Central memory CD8-positive, alpha-beta T cell (primary cell): ENCODE measurements around the gene TMEM175.
"Not testable (repeated sequence)": the region's sequence is repeated elsewhere in the genome, so short reads cannot be mapped to it uniquely, and the experiment has no call there.

Source experiments
- ATAC-seq: fragments of 150-1000 bp; cut with Tn5 transposase; replicated peaks from 2 replicates; pipeline ENCODE4 v1.10.0; 2022; ENCODE audit warnings: mild to moderate bottlenecking, moderate FRiP score, moderate number of reproducible peaks; ENCODE audit not compliant: poor library complexity, severe bottlenecking; ENCODE audit errors: extremely low read depth
- DNase-seq, 2 donors: peaks; one replicate each; pipeline ENCODE4 v3.0.0; 2021; ENCODE audit warnings: low spot score in 2 of 2
- H3K27ac Mint-ChIP-seq: one replicate; pipeline ENCODE4 v1.8.0; 2022; ENCODE audit warnings: low read depth, mild to moderate bottlenecking, moderate library complexity, mixed read lengths
- H3K27me3 Mint-ChIP-seq: one replicate; pipeline ENCODE4 v1.8.0; 2022; ENCODE audit warnings: mixed read lengths
- H3K36me3 Mint-ChIP-seq: one replicate; pipeline ENCODE4 v1.8.0; 2022; ENCODE audit warnings: mild to moderate bottlenecking, moderate library complexity, mixed read lengths; ENCODE audit not compliant: insufficient read depth
- H3K4me1 Mint-ChIP-seq: one replicate; pipeline ENCODE4 v1.8.0; 2022; ENCODE audit warnings: mixed read lengths
- H3K4me3 Mint-ChIP-seq: one replicate; pipeline ENCODE4 v1.8.0; 2022; ENCODE audit warnings: mild to moderate bottlenecking, moderate library complexity, mixed read lengths
- H3K9me3 Mint-ChIP-seq: one replicate; pipeline ENCODE4 v1.8.0; 2022; ENCODE audit warnings: mixed read lengths

TMEM175 gene

GRCh38 chr4:911871-912490, 20.3 kb upstream of the TMEM175 start:
- Mint-ChIP-seq H3K27ac (no peak overlapping the region), H3K4me1 (peaks cover 29% of the 10 kb centered on the region), H3K36me3 (peaks cover 39% of the 10 kb centered on the region), H3K27me3 (no peaks in the 10 kb centered on the region), H3K9me3 (no peaks in the 10 kb centered on the region), H3K4me3 (no peak overlapping the region)
- no peak for DNase-seq
- ATAC-seq, result no peak

DNA sequence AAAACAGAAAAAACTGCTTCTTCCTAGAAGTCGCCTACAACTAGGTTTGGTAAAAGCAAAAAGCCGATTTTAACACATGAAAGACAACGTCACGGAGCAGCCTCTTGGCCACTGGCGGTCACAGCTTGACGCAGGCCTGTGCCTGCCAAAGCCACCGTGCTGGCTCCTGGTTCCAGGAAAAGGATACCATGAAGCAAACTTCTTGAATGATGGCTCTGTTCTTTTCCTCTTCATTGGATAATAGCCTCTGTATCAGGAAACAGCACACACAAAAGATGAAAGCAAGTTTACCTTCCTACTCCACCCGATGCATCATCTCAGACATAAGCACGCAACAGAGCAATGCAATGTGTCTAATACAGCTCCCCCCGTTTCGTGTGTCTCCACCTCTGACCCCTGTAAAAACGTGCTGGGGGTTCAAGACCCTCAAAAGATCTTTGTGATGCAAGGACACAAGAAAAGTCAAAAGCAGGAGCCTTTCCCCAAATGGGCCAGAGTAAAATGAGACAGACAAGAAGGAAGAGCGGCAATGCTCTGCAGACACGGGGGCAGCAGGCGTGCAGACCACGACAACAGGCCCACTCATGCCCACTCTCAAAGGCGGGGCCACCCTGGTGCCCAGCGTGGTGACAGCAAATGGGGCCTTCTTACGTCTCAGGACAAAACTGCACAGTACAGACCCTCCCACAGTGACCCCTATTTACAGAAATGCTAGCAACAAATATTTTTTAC, 19.5 kb upstream of the TMEM175 start:
- H3K27ac Mint-ChIP-seq, result no peak overlapping the region
- peaks cover 39% of the 10 kb centered on the region for H3K36me3 Mint-ChIP-seq
- peaks cover 36% of the 10 kb centered on the region for H3K4me1 Mint-ChIP-seq
- H3K9me3 Mint-ChIP-seq, result no peaks in the 10 kb centered on the region
- ATAC-seq, result no peak
- no peak overlapping the region for H3K4me3 Mint-ChIP-seq
- H3K27me3 Mint-ChIP-seq, result no peaks in the 10 kb centered on the region
- no peak for DNase-seq

GRCh38 chr4:913280-913618, 19.0 kb upstream of the TMEM175 start:
- Mint-ChIP-seq H3K4me1 (peaks cover 42% of the 10 kb centered on the region), H3K27ac (no peak overlapping the region), H3K4me3 (no peak overlapping the region), H3K27me3 (no peaks in the 10 kb centered on the region), H3K9me3 (no peaks in the 10 kb centered on the region), H3K36me3 (peaks cover 35% of the 10 kb centered on the region)
- DNase-seq (no peak), ATAC-seq (no peak)

GRCh38 chr4:914531-914930, 17.7 kb upstream of the TMEM175 start:
- peak overlapping the region; percentile 85 for H3K27ac Mint-ChIP-seq
- no peaks in the 10 kb centered on the region for H3K9me3 Mint-ChIP-seq
- peak overlapping the region; percentile 53 for H3K4me3 Mint-ChIP-seq
- ATAC-seq, result no peak
- peaks cover 49% of the 10 kb centered on the region for H3K4me1 Mint-ChIP-seq
- no peak for DNase-seq
- no peaks in the 10 kb centered on the region for H3K27me3 Mint-ChIP-seq
- H3K36me3 Mint-ChIP-seq, result peaks cover 29% of the 10 kb centered on the region

GRCh38 chr4:915041-915474, 17.2 kb upstream of the TMEM175 start:
- Mint-ChIP-seq H3K27ac (peak overlapping the region; percentile 85), H3K4me3 (peak overlapping the region; percentile 53), H3K9me3 (no peaks in the 10 kb centered on the region), H3K27me3 (no peaks in the 10 kb centered on the region), H3K36me3 (peaks cover 28% of the 10 kb centered on the region), H3K4me1 (peaks cover 54% of the 10 kb centered on the region)
- no peak for ATAC-seq
- DNase-seq, result no peak

- H3K4me3 Mint-ChIP-seq, result peak overlapping the region; percentile 53
- H3K9me3 Mint-ChIP-seq, result no peaks in the 10 kb centered on the region
- no peaks in the 10 kb centered on the region for H3K27me3 Mint-ChIP-seq
- DNase-seq, result no peak
- H3K27ac Mint-ChIP-seq, result peak overlapping the region; percentile 85
- peaks cover 58% of the 10 kb centered on the region for H3K4me1 Mint-ChIP-seq
- peak; percentile 40 for ATAC-seq
- H3K36me3 Mint-ChIP-seq, result peaks cover 28% of the 10 kb centered on the region
These were observed 16.7 kb upstream of the TMEM175 start for GRCh38 chr4:915595-915994.

- Mint-ChIP-seq H3K36me3 (peaks cover 15% of the 10 kb centered on the region), H3K4me1 (peaks cover 64% of the 10 kb centered on the region), H3K9me3 (no peaks in the 10 kb centered on the region), H3K27ac (no peak overlapping the region), H3K27me3 (no peaks in the 10 kb centered on the region), H3K4me3 (no peak overlapping the region)
- no peak for ATAC-seq
- no peak for DNase-seq
These were observed 14.8 kb upstream of the TMEM175 start for GRCh38 chr4:917466-917865.

- Mint-ChIP-seq H3K27me3 (no peaks in the 10 kb centered on the region), H3K27ac (peak overlapping the region; percentile 41), H3K4me3 (no peak overlapping the region), H3K36me3 (peaks cover 14% of the 10 kb centered on the region), H3K9me3 (no peaks in the 10 kb centered on the region), H3K4me1 (peaks cover 69% of the 10 kb centered on the region)
- DNase-seq, result no peak
- ATAC-seq, result no peak
These were observed 14.3 kb upstream of the TMEM175 start for GRCh38 chr4:917992-918391.

- not testable (repeated sequence) for H3K36me3 Mint-ChIP-seq, H3K27me3 Mint-ChIP-seq, H3K4me3 Mint-ChIP-seq, ATAC-seq, H3K27ac Mint-ChIP-seq, H3K9me3 Mint-ChIP-seq, DNase-seq
- H3K4me1 Mint-ChIP-seq, result peaks cover 71% of the 10 kb centered on the region
These were observed 13.7 kb upstream of the TMEM175 start for GRCh38 chr4:918591-918990.

DNA sequence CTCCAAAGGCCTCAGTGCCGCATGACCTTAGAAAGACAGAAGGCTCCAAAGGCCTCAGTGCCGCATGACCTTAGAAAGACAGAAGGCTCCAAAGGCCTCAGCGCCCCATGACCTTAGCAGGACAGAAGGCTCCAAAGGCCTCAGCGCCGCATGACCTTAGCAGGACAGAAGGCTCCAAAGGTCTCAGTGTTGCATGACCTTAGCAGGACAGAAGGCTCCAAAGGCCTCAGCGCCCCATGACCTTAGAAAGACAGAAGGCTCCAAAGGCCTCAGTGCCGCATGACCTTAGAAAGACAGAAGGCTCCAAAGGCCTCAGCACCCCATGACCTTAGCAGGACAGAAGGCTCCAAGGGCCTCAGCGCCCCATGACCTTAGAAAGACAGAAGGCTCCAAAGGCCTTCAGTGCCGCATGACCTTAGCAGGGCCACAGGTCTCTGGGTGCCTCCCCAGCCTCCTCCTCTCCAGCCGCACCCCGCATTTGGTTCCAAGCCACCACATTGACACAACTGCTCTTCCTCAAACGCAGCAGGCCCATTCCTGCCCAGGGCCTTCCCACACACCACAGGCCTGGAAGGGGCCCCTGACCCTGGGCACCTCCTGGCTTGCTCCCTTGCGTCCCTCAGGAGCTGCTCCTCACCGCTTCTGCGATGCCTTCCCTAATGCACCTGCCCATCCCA, 13.1 kb upstream of the TMEM175 start:
- not testable (repeated sequence) for H3K27me3 Mint-ChIP-seq, ATAC-seq, H3K36me3 Mint-ChIP-seq, DNase-seq, H3K9me3 Mint-ChIP-seq
- H3K27ac Mint-ChIP-seq, result peak overlapping the region; percentile 64
- peak overlapping the region; percentile 31 for H3K4me3 Mint-ChIP-seq
- H3K4me1 Mint-ChIP-seq, result peaks cover 72% of the 10 kb centered on the region

DNA sequence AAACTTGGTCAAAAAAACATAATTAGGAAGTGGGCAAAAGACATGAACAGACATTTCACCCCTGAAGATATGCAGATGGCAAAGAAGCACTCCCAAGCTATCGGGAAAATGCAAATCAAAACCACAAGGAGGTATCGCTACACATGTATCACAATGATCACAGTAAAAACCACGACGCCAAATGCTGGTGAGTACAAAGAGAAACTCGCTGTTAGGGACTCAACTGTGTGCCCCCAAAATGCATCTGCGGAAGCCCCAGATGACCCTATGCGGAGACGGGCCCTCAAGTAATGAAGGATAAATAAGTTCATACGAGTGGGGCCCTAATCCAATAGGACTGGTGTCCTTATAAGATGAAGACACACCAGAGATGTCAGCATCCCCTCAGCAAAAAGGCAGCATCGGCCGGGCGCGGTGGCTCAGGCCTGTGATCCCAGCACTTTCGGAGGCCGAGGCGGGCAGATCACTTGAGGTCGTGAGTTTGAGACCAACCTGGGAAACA, 10.4 kb upstream of the TMEM175 start:
- DNase-seq, result no peak
- Mint-ChIP-seq H3K4me1 (peaks cover 73% of the 10 kb centered on the region), H3K36me3 (peaks cover 14% of the 10 kb centered on the region), H3K27me3 (no peaks in the 10 kb centered on the region), H3K27ac (no peak overlapping the region), H3K9me3 (no peaks in the 10 kb centered on the region), H3K4me3 (no peak overlapping the region)
- ATAC-seq, result no peak

DNA sequence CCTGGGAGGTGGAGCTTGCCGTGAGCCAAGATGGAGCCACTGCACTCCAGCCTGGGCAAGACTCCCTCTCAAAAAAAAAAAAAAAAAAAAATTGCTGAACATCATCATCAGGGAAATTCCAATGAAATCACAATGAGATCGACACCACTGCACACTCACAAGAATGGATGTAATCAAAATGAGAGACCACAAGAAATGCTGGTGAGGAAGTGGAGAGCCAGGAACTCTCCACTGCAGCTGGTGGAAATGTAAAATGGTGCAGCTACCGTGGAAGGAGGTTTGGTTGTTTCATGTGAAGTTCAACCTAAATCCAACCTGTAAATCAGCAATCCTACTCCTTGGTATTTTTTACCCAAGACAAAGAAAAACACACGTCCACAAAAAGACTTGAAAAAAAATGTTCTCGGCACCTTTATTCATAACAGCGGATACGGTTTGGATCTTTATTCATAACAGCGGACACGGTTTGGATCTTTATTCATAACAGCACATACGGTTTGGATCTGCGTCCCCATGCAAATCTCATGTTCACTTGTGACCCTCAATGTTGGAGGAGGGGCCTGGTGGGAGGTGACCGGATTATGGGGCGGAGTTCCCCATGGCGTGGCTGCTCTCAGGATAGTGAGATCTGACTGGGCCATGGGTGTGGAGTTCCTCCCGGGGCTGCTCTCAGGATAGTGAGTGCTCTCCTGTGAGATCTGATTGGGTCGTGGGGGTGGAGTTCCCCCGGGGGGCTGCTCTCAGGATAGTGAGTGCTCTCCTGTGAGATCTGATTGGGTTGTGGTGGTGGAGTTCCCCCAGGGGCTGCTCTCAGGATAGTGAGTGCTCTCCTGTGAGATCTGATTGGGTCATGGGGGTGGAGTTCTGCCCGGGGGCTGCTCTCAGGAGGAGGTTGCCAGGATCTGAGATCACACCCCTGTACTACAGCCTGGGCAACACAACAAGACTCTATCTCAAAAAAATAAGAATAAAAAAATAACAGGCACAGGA, 7.9 kb upstream of the TMEM175 start:
- Mint-ChIP-seq H3K4me3 (peak overlapping the region; percentile 31), H3K27me3 (no peaks in the 10 kb centered on the region), H3K36me3 (peaks cover 12% of the 10 kb centered on the region), H3K27ac (peak overlapping the region; percentile 70), H3K4me1 (peaks cover 54% of the 10 kb centered on the region), H3K9me3 (no peaks in the 10 kb centered on the region)
- DNase-seq, result no peak
- ATAC-seq, result peak; percentile 72
